WTC11 (cell line): ENCODE data around the gene PDE8B. TPM values are rescaled to one million over a fixed set of nuclear protein-coding genes. Genes with fewer than 3 reads are reported as not detected.

ENCODE experiments used
- ATAC-seq: fragments of 200-7000 bp; cut with Tn5 transposase; 2 replicates; pipeline ENCODE4 v1.10.0; 2021; ENCODE audit warnings: mild to moderate bottlenecking, moderate library complexity
- CTCF ChIA-PET: fragments of 300-600 bp; sonication (Branson Sonifier 250); formaldehyde crosslinking; loops from one replicate; lab custom pipeline; 2021; ENCODE audit warnings: antibody characterized with exemption; lab: Charles Lee
- POLR2A ChIA-PET: fragments of 350-600 bp; sonication (Branson Sonifier 250); formaldehyde crosslinking; loops from one replicate; lab custom pipeline; 2021; ENCODE audit warnings: antibody characterized with exemption; lab: Charles Lee
- DNase-seq: peaks from one replicate; pipeline ENCODE4 v3.0.0; 2021; ENCODE audit warnings: low spot score
- H3K27ac Mint-ChIP-seq: 2 replicates; pipeline ENCODE4 v1.8.0; 2021; ENCODE audit warnings: mixed read lengths
- H3K27me3 Mint-ChIP-seq: 2 replicates; pipeline ENCODE4 v1.8.0; 2021; ENCODE audit warnings: low read depth, mild to moderate bottlenecking, moderate library complexity, mixed read lengths
- H3K36me3 Mint-ChIP-seq: 2 replicates; pipeline ENCODE4 v1.8.0; 2021; ENCODE audit warnings: mixed read lengths
- H3K4me1 Mint-ChIP-seq: 2 replicates; pipeline ENCODE4 v1.8.0; 2022; ENCODE audit warnings: mixed read lengths
- H3K4me3 Mint-ChIP-seq: 2 replicates; pipeline ENCODE4 v1.8.0; 2021; ENCODE audit warnings: mild to moderate bottlenecking, moderate library complexity, mixed read lengths
- H3K9me3 Mint-ChIP-seq: 2 replicates; pipeline ENCODE4 v1.8.0; 2021; ENCODE audit warnings: mixed read lengths
- ATF6 ChIP-seq: sonication (generic); formaldehyde crosslinking; IDR thresholded peaks from 2 replicates; pipeline ENCODE4 v1.8.1; 2023; ENCODE audit warnings: mild to moderate bottlenecking, missing genetic modification reagents
- E2F4 ChIP-seq: sonication (generic); formaldehyde crosslinking; IDR thresholded peaks from 2 replicates; pipeline ENCODE4 v1.8.1; 2022; ENCODE audit warnings: low read depth, mild to moderate bottlenecking, moderate library complexity, missing genetic modification reagents, borderline replicate concordance
- ERG ChIP-seq: fragments of 250-450 bp; sonication (Bioruptor Pico); IDR thresholded peaks from 2 replicates; pipeline ENCODE4 v1.8.0; 2021; ENCODE audit warnings: mild to moderate bottlenecking
- ESRRA ChIP-seq: sonication (generic); formaldehyde crosslinking; IDR thresholded peaks from 2 replicates; pipeline ENCODE4 v1.8.1; 2022; ENCODE audit warnings: mild to moderate bottlenecking, missing genetic modification reagents, borderline replicate concordance
- ETV6 ChIP-seq: sonication (generic); formaldehyde crosslinking; IDR thresholded peaks from 2 replicates; pipeline ENCODE4 v1.8.1; 2022; ENCODE audit warnings: mild to moderate bottlenecking, missing genetic modification reagents
- FOXP1 ChIP-seq: sonication (generic); formaldehyde crosslinking; IDR thresholded peaks from 2 replicates; pipeline ENCODE4 v1.8.0; 2022; ENCODE audit warnings: missing genetic modification reagents, mild to moderate bottlenecking, moderate library complexity, borderline replicate concordance
- GABPB1 ChIP-seq: sonication (generic); formaldehyde crosslinking; IDR thresholded peaks from 2 replicates; pipeline ENCODE4 v1.8.1; 2023; ENCODE audit warnings: mild to moderate bottlenecking, missing genetic modification reagents
- IRF1 ChIP-seq: sonication (generic); formaldehyde crosslinking; IDR thresholded peaks from 2 replicates; pipeline ENCODE4 v1.8.0; 2023; ENCODE audit warnings: missing genetic modification reagents
- NFYB ChIP-seq: sonication (generic); formaldehyde crosslinking; conservative IDR thresholded peaks from 2 replicates; pipeline ENCODE4 v1.8.0; 2022; ENCODE audit warnings: low read depth, missing genetic modification reagents
- SP1 ChIP-seq: sonication (generic); formaldehyde crosslinking; conservative IDR thresholded peaks from 2 replicates; pipeline ENCODE4 v1.8.1; 2022; ENCODE audit warnings: missing genetic modification reagents
- TCF7 ChIP-seq: sonication (generic); formaldehyde crosslinking; IDR thresholded peaks from 2 replicates; pipeline ENCODE4 v1.8.0; 2022; ENCODE audit warnings: mild to moderate bottlenecking, low read depth, missing genetic modification reagents, moderate library complexity
- TEAD4 ChIP-seq: sonication (generic); formaldehyde crosslinking; IDR thresholded peaks from 2 replicates; pipeline ENCODE4 v1.8.0; 2022; ENCODE audit warnings: mild to moderate bottlenecking, missing genetic modification reagents
- ZNF263 ChIP-seq: sonication (generic); formaldehyde crosslinking; IDR thresholded peaks from 2 replicates; pipeline ENCODE4 v1.8.1; 2022; ENCODE audit warnings: low read depth, mild to moderate bottlenecking, moderate library complexity, missing genetic modification reagents
- ZNF396 ChIP-seq: fragments of 250-450 bp; sonication (Bioruptor Pico); IDR thresholded peaks from 2 replicates; pipeline ENCODE4 v1.8.0; 2021; ENCODE audit warnings: mild to moderate bottlenecking, moderate library complexity, borderline replicate concordance
- ZNF512 ChIP-seq: sonication (generic); formaldehyde crosslinking; IDR thresholded peaks from 2 replicates; pipeline ENCODE4 v1.8.1; 2022; ENCODE audit warnings: missing genetic modification reagents, borderline replicate concordance
- ZSCAN18 ChIP-seq: fragments of 250-450 bp; sonication (Bioruptor Pico); IDR thresholded peaks from 2 replicates; pipeline ENCODE4 v2.1.2; 2022; ENCODE audit warnings: mild to moderate bottlenecking, moderate library complexity
- total RNA-seq: library from RNA; stranded (reverse); gene quantifications from 3 replicates; pipeline ENCODE4 v1.2.3, GENCODE V29; 2021

The PDE8B gene
- total RNA-seq, 1 experiment from 2014 or later, result 0.31 TPM

- no peak for TF ChIP-seq ATF6 (CRISPR knock-in tag)
These were observed 214.4 kb downstream of the PDE8B start (continued) for GRCh38 chr5:77424921-77425320.

DNA sequence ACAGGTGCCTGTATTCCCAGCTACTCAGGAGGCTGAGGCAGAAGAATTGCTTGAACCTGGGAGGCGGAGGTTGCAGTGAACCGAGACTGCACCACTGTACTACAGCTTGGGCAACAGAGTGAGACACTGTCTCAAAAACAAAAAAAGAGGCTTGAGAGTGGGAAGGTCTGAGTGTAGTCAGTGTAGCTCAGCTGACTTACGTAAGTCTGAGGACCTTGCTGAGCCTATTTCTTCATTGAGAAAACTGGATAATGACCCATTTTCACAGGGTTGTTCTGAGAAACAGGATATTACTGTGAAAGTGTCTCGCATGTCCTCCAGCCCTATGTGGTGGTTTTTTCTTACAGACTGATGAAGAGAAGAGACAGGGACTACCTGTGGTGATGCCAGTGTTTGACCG, 214.9 kb downstream of the PDE8B start:
- CTCF ChIA-PET, result interaction anchor here (1.1 kb wide), 1 partner anchor 296 kb away, joined by 3 read pairs; no protein-coding TSS in a partner anchor
- DNase-seq (no peak), ATAC-seq (no peak)
- no peaks in the 10 kb centered on the region for H3K27me3 Mint-ChIP-seq
- H3K36me3 Mint-ChIP-seq, result no peaks in the 10 kb centered on the region
- POLR2A ChIA-PET, result no interaction called here
- H3K4me1 Mint-ChIP-seq, result 0 out of 2 replicates have a peak, but pooled peaks cover 3% of the 10 kb centered on the region
- TF ChIP-seq ZSCAN18 (no peak), ERG (CRISPR knock-in tag) (no peak), SP1 (CRISPR knock-in tag) (no peak), ESRRA (no peak), E2F4 (no peak), FOXP1 (CRISPR knock-in tag) (no peak), NFYB (CRISPR knock-in tag) (no peak), ZNF396 (CRISPR knock-in tag) (no peak), IRF1 (CRISPR knock-in tag) (no peak), ZNF512 (CRISPR knock-in tag) (no peak), ETV6 (CRISPR knock-in tag) (no peak), TCF7 (no peak), ZNF263 (CRISPR knock-in tag) (no peak)
- no peak overlapping the region for H3K27ac Mint-ChIP-seq
- peaks cover 9% of the 10 kb centered on the region; the same call in 1 of the 2 replicates for H3K9me3 Mint-ChIP-seq
- H3K4me3 Mint-ChIP-seq, result no peak overlapping the region

- DNase-seq, result no peak
- ChIA-PET CTCF (interaction anchor here (1.0 to 1.2 kb wide), 4 partner anchors 11 to 297 kb away, joined by 3 to 5 read pairs (median 4); partner anchors contain the start of gene WDR41), POLR2A (no interaction called here)
- Mint-ChIP-seq H3K27me3 (no peaks in the 10 kb centered on the region), H3K4me3 (no peak overlapping the region), H3K27ac (no peak overlapping the region), H3K9me3 (peaks cover 9% of the 10 kb centered on the region; the same call in 1 of the 2 replicates), H3K36me3 (no peaks in the 10 kb centered on the region), H3K4me1 (0 out of 2 replicates have a peak, but pooled peaks cover 3% of the 10 kb centered on the region)
- TF ChIP-seq GABPB1 (peak; percentile 68), TEAD4 (CRISPR knock-in tag) (no peak)
- ATAC-seq, result no peak
These were observed 215.6 kb downstream of the PDE8B start for GRCh38 chr5:77425998-77426659.
